A549 (cell line): Measurements from ENCODE around the gene NAPA. TPM values are rescaled to one million over a fixed set of nuclear protein-coding genes. Genes with fewer than 3 reads are reported as not detected.

Source experiments
- ATAC-seq, 2 experiments: fragments of 200-7000 bp in 1 of 2; fragments of >200 bp in 1 of 2; cut with Nextera tagmentation in 1 of 2; cut with Tn5 transposase in 1 of 2; 3 replicates each; pipeline versions ENCODE4 v1.8.0 to v1.9.1; 2018 to 2020; ENCODE audit warnings: mild to moderate bottlenecking in 1 of 2, moderate library complexity in 1 of 2
- CTCF ChIA-PET: fragments of 300-600 bp; sonication (Branson Sonifier 250); formaldehyde crosslinking; extraction: SDS; loops from one replicate; lab custom pipeline; 2021; ENCODE audit warnings: antibody characterized with exemption, inconsistent platforms; lab: Yijun Ruan, JAX
- POLR2A ChIA-PET: fragments of 350-600 bp; formaldehyde crosslinking; extraction: SDS; loops from one replicate; lab custom pipeline; 2021; ENCODE audit warnings: antibody characterized with exemption, inconsistent platforms; lab: Yijun Ruan, JAX
- DNase-seq, 2 experiments: peaks; one replicate each; pipeline versions ENCODE4 v3.0.0 to v3.0.0-alpha.2; 2011 to 2016; ENCODE audit warnings: low read depth in 1 of 2, low spot score in 1 of 2
- FAIRE-seq: peaks from 2 replicates; lab custom pipeline; 2011; peaks lifted over from hg19 to GRCh38; lab: Jason Lieb, UNC
- H3K27ac ChIP-seq, 2 experiments: fragments of >200 bp; sonication (Bioruptor Twin); formaldehyde crosslinking; 3 replicates each; pipeline ENCODE4 v1.5.1; 2016 to 2017
- H3K4me1 ChIP-seq: fragments of >200 bp; sonication (Bioruptor Twin); formaldehyde crosslinking; 3 replicates; pipeline ENCODE4 v1.6.1; 2016
- H3K4me2 ChIP-seq: fragments of >200 bp; sonication (Bioruptor Twin); formaldehyde crosslinking; 3 replicates; pipeline ENCODE4 v1.6.1; 2016
- H3K4me3 ChIP-seq: fragments of >200 bp; sonication (Bioruptor Twin); formaldehyde crosslinking; 3 replicates; pipeline ENCODE4 v1.5.1; 2016
- H3K9me3 ChIP-seq: fragments of >200 bp; sonication (Bioruptor Twin); formaldehyde crosslinking; 3 replicates; pipeline ENCODE4 v1.6.1; 2016
- ATOH8 ChIP-seq: fragments of 250-450 bp; sonication (Bioruptor Pico); IDR thresholded peaks from 2 replicates; pipeline ENCODE4 v1.5.0; 2020; ENCODE audit warnings: low read depth, mild to moderate bottlenecking, moderate library complexity
- CBX2 ChIP-seq: fragments of 200-600 bp; sonication (generic); IDR thresholded peaks from 2 replicates; pipeline ENCODE4 v1.6.1; 2016; ENCODE audit warnings: low read depth, mild to moderate bottlenecking, borderline replicate concordance
- CBX8 ChIP-seq: fragments of 200-600 bp; sonication (generic); IDR thresholded peaks from 2 replicates; pipeline ENCODE4 v1.6.1; 2016
- CTCF ChIP-seq: fragments of >200 bp; sonication (Bioruptor Twin); formaldehyde crosslinking; IDR thresholded peaks from 3 replicates; pipeline ENCODE4 v1.5.1; 2016
- E2F6 ChIP-seq: IDR thresholded peaks from 2 replicates; pipeline ENCODE4 v1.6.1; 2012; ENCODE audit warnings: low read depth, borderline replicate concordance
- EHF ChIP-seq: fragments of 250-450 bp; sonication (Bioruptor Pico); IDR thresholded peaks from 2 replicates; pipeline ENCODE4 v1.5.0; 2020; ENCODE audit warnings: mild to moderate bottlenecking
- ELK1 ChIP-seq: fragments of 150-350 bp; IDR thresholded peaks from 2 replicates; pipeline ENCODE4 v1.6.1; 2014; ENCODE audit warnings: low read depth, mild to moderate bottlenecking, low read length
- EP300 ChIP-seq, 2 experiments: fragments of >200 bp; sonication (Bioruptor Twin); formaldehyde crosslinking; IDR thresholded peaks; 2 replicates in 1 of 2; 3 replicates in 1 of 2; pipeline ENCODE4 v1.6.1; 2016 to 2017
- FOSB ChIP-seq: fragments of 250-450 bp; sonication (Bioruptor Pico); IDR thresholded peaks from 2 replicates; pipeline ENCODE4 v1.5.0; 2020; ENCODE audit warnings: mild to moderate bottlenecking, moderate library complexity
- GATA3 ChIP-seq: IDR thresholded peaks from 2 replicates; pipeline ENCODE4 v1.6.1; 2012; ENCODE audit warnings: borderline replicate concordance
- HES2 ChIP-seq: fragments of >200 bp; sonication (Bioruptor Twin); formaldehyde crosslinking; IDR thresholded peaks from 2 replicates; pipeline ENCODE4 v1.6.1; 2016
- HEYL ChIP-seq: fragments of 250-450 bp; sonication (Bioruptor Pico); IDR thresholded peaks from 2 replicates; pipeline ENCODE4 v1.8.0; 2021; ENCODE audit warnings: mild to moderate bottlenecking, moderate library complexity
- HMGXB4 ChIP-seq: fragments of 250-450 bp; sonication (Bioruptor Pico); IDR thresholded peaks from 2 replicates; pipeline ENCODE4 v1.5.0; 2021; ENCODE audit warnings: mild to moderate bottlenecking, moderate library complexity, borderline replicate concordance
- JUN ChIP-seq, 2 experiments: fragments of >200 bp; sonication (Bioruptor Twin); formaldehyde crosslinking; IDR thresholded peaks; 2 replicates in 1 of 2; 3 replicates in 1 of 2; pipeline ENCODE4 v1.6.1; 2016 to 2017
- KDM5A ChIP-seq: fragments of 200-600 bp; sonication (generic); IDR thresholded peaks from 2 replicates; pipeline ENCODE4 v1.6.1; 2016; ENCODE audit warnings: antibody characterized with exemption, mild to moderate bottlenecking
- MAFK ChIP-seq: fragments of 450-650 bp; IDR thresholded peaks from 2 replicates; pipeline ENCODE4 v1.6.1; 2014; ENCODE audit not compliant: partially characterized antibody
- MAZ ChIP-seq: fragments of 150-350 bp; IDR thresholded peaks from 2 replicates; pipeline ENCODE4 v1.6.1; 2014; ENCODE audit warnings: antibody characterized with exemption, low read depth, low read length, borderline replicate concordance
- NPAS2 ChIP-seq: fragments of 250-450 bp; sonication (Bioruptor Pico); IDR thresholded peaks from 2 replicates; pipeline ENCODE4 v1.8.0; 2022; ENCODE audit warnings: mild to moderate bottlenecking, moderate library complexity, borderline replicate concordance
- PHF8 ChIP-seq: fragments of 200-600 bp; sonication (generic); IDR thresholded peaks from 2 replicates; pipeline ENCODE4 v1.6.1; 2016; ENCODE audit warnings: low read depth, mild to moderate bottlenecking, antibody characterized with exemption, moderate library complexity, borderline replicate concordance
- TFCP2L1 ChIP-seq: fragments of 250-450 bp; sonication (Bioruptor Pico); IDR thresholded peaks from 2 replicates; pipeline ENCODE4 v1.5.0; 2021; ENCODE audit warnings: mild to moderate bottlenecking
- ZFP36 ChIP-seq: fragments of 450-650 bp; IDR thresholded peaks from 2 replicates; pipeline ENCODE4 v1.6.1; 2014; ENCODE audit warnings: borderline replicate concordance; ENCODE audit not compliant: partially characterized antibody
- WGBS: methylation state at CpG from one replicate; pipeline ENCODE4 v1.1.6; 2017; ENCODE audit errors: missing lambda C conversion rate; 5-methylcytosine and 5-hydroxymethylcytosine counted together
- polyA plus RNA-seq, 4 experiments: library from polyadenylated mRNA; depleted of rRNA in 3 of 4; stranded (reverse); fragments of >200 nt; fragmentation: RNase III in 1 of 4; extraction: RNeasy Plus Mini Kit Qiagen cat#74134 plus additional on column Dnase treatment in 1 of 4; gene quantifications; 2 replicates in 3 of 4; 3 replicates in 1 of 4; pipeline ENCODE4 v1.2.3, GENCODE V29; 2011 to 2017

Gene NAPA
- polyA plus RNA-seq, 2 of the 4 experiments (the other 2 are of a cell fraction): 69.6 to 101 TPM

- WGBS: 89% methylated on average over 21 of the region's 23 CpGs
- FAIRE-seq: no peak
- H3K9me3 ChIP-seq: no peaks in the 10 kb centered on the region
- DNase-seq: no peak
- ChIA-PET POLR2A (interaction anchor here (0.7 kb wide), 1 partner anchor 9 kb away, joined by 3 read pairs; the partner anchor contains the start of gene KPTN), CTCF (interaction anchor here (1.4 to 9.7 kb wide), 6 partner anchors 8 to 251 kb away, joined by 4 to 58 read pairs (median 10); partner anchors contain the start of genes KPTN and NAPA)
- H3K4me1 ChIP-seq: no peaks in the 10 kb centered on the region
- peak; percentile 6 to 7; a peak in 2 of 6 replicates for ATAC-seq
- H3K4me3 ChIP-seq: no peak overlapping the region
- H3K27ac ChIP-seq: no peak overlapping the region
- no peak overlapping the region for H3K4me2 ChIP-seq
- no peak for TF ChIP-seq HEYL (CRISPR knock-in tag)
- no peak for TF ChIP-seq E2F6
- TF ChIP-seq ZFP36: no peak
- no peak for TF ChIP-seq HES2
- TF ChIP-seq EHF (CRISPR knock-in tag): no peak
- TF ChIP-seq MAZ: no peak
- no peak for TF ChIP-seq ATOH8 (CRISPR knock-in tag)
- TF ChIP-seq KDM5A: no peak
- TF ChIP-seq MAFK: no peak
- no peak for TF ChIP-seq ELK1
- TF ChIP-seq FOSB: no peak
Observed at GRCh38 chr19:47492571-47493377, 22.1 kb downstream of the NAPA start.

- CTCF ChIA-PET: interaction anchor here (1.0 to 9.7 kb wide), 7 partner anchors 8 to 251 kb away, joined by 3 to 58 read pairs (median 8); partner anchors contain the start of genes KPTN and NAPA
Observed at GRCh38 chr19:47492137-47492533, 22.7 kb downstream of the NAPA start.

More at GRCh38 chr19:47492137-47492533, 22.7 kb downstream of the NAPA start:
- no peak for DNase-seq
- H3K27ac ChIP-seq: no peak overlapping the region
- FAIRE-seq: no peak
- 92% methylated on average over 14 of the region's 14 CpGs for WGBS
- TF ChIP-seq ZFP36 (no peak), CBX8 (no peak), E2F6 (no peak), JUN (IDR thresholded peaks at IDR 0.05) (no peak), CBX2 (no peak), HMGXB4 (CRISPR knock-in tag) (no peak), NPAS2 (CRISPR knock-in tag) (no peak), CTCF (no peak), EP300 (IDR thresholded peaks at IDR 0.05) (no peak), GATA3 (no peak), TFCP2L1 (CRISPR knock-in tag) (no peak), PHF8 (no peak)
- H3K4me3 ChIP-seq: no peak overlapping the region
- POLR2A ChIA-PET: interaction anchor here (0.7 kb wide), 1 partner anchor 8 kb away, joined by 3 read pairs; the partner anchor contains the start of gene KPTN
- no peak overlapping the region for H3K4me2 ChIP-seq
- ATAC-seq: no peak
- H3K4me1 ChIP-seq: no peaks in the 10 kb centered on the region
- H3K9me3 ChIP-seq: no peaks in the 10 kb centered on the region
